ENCODE measurements around the gene F7.

F7 gene

DNA sequence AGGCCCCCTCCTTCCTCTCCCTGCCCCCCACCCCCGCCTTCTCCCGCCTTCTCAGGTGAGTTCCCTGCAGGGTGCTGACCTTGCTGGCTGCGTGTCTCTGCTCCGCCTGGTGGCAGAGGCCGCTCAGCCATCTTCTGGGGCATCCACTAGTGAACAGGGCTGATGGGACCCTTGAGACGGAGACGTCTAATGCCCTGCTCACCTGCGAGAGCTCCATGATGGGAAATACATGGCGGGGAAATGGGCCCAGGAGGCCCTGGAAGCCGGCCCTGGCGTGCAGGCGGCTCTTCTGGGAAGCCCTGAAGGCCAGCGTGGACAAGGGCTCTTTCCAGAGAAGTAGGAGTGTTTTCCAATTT, 15.2 kb upstream of the F7 start:
- Histone ChIP-seq H4K20me1 (ENCODE audit: insufficient read depth) (no peaks in the 10 kb centered on the region), H3K36me3 (ENCODE audit: insufficient read depth) (no peaks in the 10 kb centered on the region), H3K4me3 (IDR thresholded peaks at IDR 0.05; ENCODE audit: insufficient read depth, low read depth, low read length) (no peak overlapping the region), H3K4me1 (ENCODE audit: low read depth, poor library complexity, severe bottlenecking) (no peaks in the 10 kb centered on the region), H2AFZ (ENCODE audit: low read depth) (no peak overlapping the region), H3K9ac (no peak overlapping the region), H3K27me3 (ENCODE audit: insufficient read depth, low read depth) (no peaks in the 10 kb centered on the region), H3K79me2 (ENCODE audit: insufficient read depth, low read depth) (no peaks in the 10 kb centered on the region), H3K4me2 (no peak overlapping the region), H3K27ac (no peak overlapping the region)
- TF ChIP-seq, protein P1, sequence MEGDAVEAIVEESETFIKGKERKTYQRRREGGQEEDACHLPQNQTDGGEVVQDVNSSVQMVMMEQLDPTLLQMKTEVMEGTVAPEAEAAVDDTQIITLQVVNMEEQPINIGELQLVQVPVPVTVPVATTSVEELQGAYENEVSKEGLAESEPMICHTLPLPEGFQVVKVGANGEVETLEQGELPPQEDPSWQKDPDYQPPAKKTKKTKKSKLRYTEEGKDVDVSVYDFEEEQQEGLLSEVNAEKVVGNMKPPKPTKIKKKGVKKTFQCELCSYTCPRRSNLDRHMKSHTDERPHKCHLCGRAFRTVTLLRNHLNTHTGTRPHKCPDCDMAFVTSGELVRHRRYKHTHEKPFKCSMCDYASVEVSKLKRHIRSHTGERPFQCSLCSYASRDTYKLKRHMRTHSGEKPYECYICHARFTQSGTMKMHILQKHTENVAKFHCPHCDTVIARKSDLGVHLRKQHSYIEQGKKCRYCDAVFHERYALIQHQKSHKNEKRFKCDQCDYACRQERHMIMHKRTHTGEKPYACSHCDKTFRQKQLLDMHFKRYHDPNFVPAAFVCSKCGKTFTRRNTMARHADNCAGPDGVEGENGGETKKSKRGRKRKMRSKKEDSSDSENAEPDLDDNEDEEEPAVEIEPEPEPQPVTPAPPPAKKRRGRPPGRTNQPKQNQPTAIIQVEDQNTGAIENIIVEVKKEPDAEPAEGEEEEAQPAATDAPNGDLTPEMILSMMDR (conservative IDR thresholded peaks at IDR 0.05; ENCODE audit: low read depth, low read length), result no peak

DNA sequence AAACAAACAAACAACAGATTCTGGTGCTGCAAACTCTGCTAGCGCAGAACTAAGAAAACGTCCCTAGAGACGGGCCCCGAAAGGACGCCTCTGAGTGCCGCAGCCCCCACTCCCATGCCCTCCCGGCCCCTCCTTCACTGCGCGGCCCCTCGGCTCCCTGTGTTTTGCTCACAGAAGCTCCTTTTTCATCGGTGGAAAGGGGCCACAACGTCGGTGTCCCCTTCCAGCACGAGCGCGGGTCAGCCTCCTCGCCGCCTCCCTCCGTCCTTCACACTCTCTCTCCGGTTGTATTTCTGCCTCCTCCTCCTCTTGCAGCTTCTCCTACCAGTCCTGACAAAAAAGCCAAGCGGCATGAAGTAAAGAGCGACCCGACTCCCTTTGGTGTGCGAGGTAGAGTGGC, 14.8 kb upstream of the F7 start:
- Histone ChIP-seq H4K20me1 (ENCODE audit: insufficient read depth) (no peaks in the 10 kb centered on the region), H3K36me3 (ENCODE audit: insufficient read depth) (no peaks in the 10 kb centered on the region), H3K27me3 (ENCODE audit: insufficient read depth, low read depth) (no peaks in the 10 kb centered on the region)

GRCh38 chr13:113091211-113091771, 14.3 kb upstream of the F7 start:
- Histone ChIP-seq H3K4me3 (IDR thresholded peaks at IDR 0.05; ENCODE audit: insufficient read depth, low read depth, low read length) (no peak overlapping the region), H3K27ac (no peak overlapping the region), H3K36me3 (ENCODE audit: insufficient read depth) (no peaks in the 10 kb centered on the region), H3K9ac (no peak overlapping the region), H3K4me1 (ENCODE audit: low read depth, poor library complexity, severe bottlenecking) (no peaks in the 10 kb centered on the region), H3K79me2 (ENCODE audit: insufficient read depth, low read depth) (no peaks in the 10 kb centered on the region), H2AFZ (ENCODE audit: low read depth) (no peak overlapping the region), H4K20me1 (ENCODE audit: insufficient read depth) (no peaks in the 10 kb centered on the region), H3K4me2 (no peak overlapping the region), H3K27me3 (ENCODE audit: insufficient read depth, low read depth) (no peaks in the 10 kb centered on the region)
- TF ChIP-seq, protein P1 (conservative IDR thresholded peaks at IDR 0.05; ENCODE audit: low read depth, low read length), result no peak

More for the DNA sequence above, 14.8 kb upstream of the F7 start:
- Histone ChIP-seq H3K79me2 (ENCODE audit: insufficient read depth, low read depth) (no peaks in the 10 kb centered on the region), H3K27ac (no peak overlapping the region), H2AFZ (ENCODE audit: low read depth) (no peak overlapping the region), H3K4me3 (IDR thresholded peaks at IDR 0.05; ENCODE audit: insufficient read depth, low read depth, low read length) (no peak overlapping the region), H3K9ac (no peak overlapping the region), H3K4me2 (no peak overlapping the region), H3K4me1 (ENCODE audit: low read depth, poor library complexity, severe bottlenecking) (no peaks in the 10 kb centered on the region)
- TF ChIP-seq, protein P1 (conservative IDR thresholded peaks at IDR 0.05; ENCODE audit: low read depth, low read length), result no peak

- H3K27ac ChIP-seq, result no peak overlapping the region
- no peaks in the 10 kb centered on the region for H3K27me3 ChIP-seq (ENCODE audit: insufficient read depth, low read depth)
- H3K4me1 ChIP-seq (ENCODE audit: low read depth, poor library complexity, severe bottlenecking), result no peaks in the 10 kb centered on the region
- no peak overlapping the region for H2AFZ ChIP-seq (ENCODE audit: low read depth)
- no peak overlapping the region for H3K4me3 ChIP-seq (IDR thresholded peaks at IDR 0.05; ENCODE audit: insufficient read depth, low read depth, low read length)
- TF ChIP-seq, protein P1 (conservative IDR thresholded peaks at IDR 0.05; ENCODE audit: low read depth, low read length), result no peak
- no peak overlapping the region for H3K4me2 ChIP-seq
- H3K79me2 ChIP-seq (ENCODE audit: insufficient read depth, low read depth), result no peaks in the 10 kb centered on the region
- H3K9ac ChIP-seq, result no peak overlapping the region
- H3K36me3 ChIP-seq (ENCODE audit: insufficient read depth), result no peaks in the 10 kb centered on the region
- no peaks in the 10 kb centered on the region for H4K20me1 ChIP-seq (ENCODE audit: insufficient read depth)
Observed at GRCh38 chr13:113091891-113092775, 13.5 kb upstream of the F7 start.

Measured in KMS-11 (cell line).